GM18951 (cell line): ENCODE data around the gene MAZ.
"Not testable (repeated sequence)": the region's sequence is repeated elsewhere in the genome, so short reads cannot be mapped to it uniquely, and the experiment has no call there.

ENCODE experiments used
- POLR2A ChIP-seq: IDR thresholded peaks from 4 replicates; pipeline ENCODE4 v1.6.1; 2011; ENCODE audit warnings: mild to moderate bottlenecking; ENCODE audit not compliant: insufficient read length, insufficient read depth; ENCODE audit errors: extremely low read depth
- in situ Hi-C: fragments of 300-500 bp; cut with MboI; formaldehyde crosslinking; loops from one replicate; pipeline ENCODE4 v1.12.0; 2022; ENCODE audit warnings: low sequenced_read_pairs, mixed read lengths, inconsistent platforms; ENCODE audit not compliant: unreplicated experiment

The MAZ gene

DNA sequence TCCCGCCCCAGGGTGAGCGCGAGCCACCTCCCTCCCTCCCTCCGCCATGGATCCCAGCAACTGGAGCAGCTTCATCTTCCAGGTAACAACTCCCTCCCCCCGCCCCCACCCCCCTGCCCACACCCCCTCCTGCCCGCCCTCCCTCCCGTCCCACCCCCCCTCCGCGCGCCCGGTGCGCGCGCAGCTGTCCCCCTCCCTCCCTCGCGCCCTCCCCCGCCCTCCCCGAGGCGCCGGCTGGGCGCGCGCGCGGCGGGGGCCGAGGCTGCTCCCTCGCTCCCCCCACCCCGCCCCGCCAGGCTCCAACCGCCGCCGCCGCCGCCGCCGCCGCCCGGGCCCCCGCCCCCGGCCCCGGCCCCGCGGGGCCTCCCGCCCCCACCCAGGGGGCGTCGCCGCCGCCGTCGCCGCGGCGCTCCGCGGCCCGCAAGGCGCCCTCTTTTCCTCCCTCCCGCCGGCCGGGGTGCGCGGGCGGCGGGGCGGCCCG lies at the start of gene MAZ:
Gene MAZ (plus strand): TSS at position 431 of the 481 bp plus-strand sequence. CDS start 173 bp downstream, outside the sequence.
- TF ChIP-seq POLR2A = no peak
- in situ Hi-C loops = no loop called here

DNA sequence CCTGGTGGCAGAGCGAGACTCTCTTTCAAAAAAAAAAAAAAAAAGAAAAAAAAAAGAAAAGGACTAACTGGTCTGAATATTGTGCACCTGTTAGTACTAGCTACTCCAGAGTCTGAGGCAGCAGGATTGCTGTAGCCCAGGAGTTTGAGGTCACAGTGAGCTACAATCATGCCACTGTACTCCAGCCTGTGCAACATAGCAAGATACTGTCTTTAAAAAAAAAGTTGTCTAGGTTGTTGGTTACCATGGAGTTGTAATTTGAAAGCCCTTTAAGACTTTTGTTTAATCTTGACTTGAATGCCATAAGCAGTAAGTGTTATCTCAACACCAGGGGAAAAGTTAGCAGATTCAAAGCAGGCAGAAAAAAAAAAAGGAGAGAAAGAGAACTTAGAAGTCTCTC lies 49.7 kb upstream of the MAZ start:
- TF ChIP-seq POLR2A = no peak
- in situ Hi-C loops = no loop called here

DNA sequence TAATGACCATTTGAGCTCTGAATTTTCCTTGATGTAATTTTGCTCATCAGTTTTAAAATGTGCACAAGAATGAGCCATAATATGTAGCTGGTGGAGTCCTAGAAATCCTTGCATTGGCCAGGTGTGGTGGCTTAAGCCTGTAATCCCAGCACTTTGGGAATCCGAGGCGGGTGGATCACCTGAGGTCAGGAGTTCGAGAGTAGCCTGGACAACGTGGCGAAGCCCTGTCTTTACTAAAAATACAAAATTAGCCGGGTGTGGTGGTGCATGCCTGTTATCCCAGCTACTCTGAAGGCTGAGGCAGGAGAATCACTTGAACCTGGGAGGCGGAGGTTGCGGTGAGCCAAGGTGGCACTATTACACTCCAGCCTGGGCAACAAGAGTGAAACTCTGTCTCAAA lies 49.2 kb upstream of the MAZ start:
- in situ Hi-C loops = not testable (repeated sequence)

DNA sequence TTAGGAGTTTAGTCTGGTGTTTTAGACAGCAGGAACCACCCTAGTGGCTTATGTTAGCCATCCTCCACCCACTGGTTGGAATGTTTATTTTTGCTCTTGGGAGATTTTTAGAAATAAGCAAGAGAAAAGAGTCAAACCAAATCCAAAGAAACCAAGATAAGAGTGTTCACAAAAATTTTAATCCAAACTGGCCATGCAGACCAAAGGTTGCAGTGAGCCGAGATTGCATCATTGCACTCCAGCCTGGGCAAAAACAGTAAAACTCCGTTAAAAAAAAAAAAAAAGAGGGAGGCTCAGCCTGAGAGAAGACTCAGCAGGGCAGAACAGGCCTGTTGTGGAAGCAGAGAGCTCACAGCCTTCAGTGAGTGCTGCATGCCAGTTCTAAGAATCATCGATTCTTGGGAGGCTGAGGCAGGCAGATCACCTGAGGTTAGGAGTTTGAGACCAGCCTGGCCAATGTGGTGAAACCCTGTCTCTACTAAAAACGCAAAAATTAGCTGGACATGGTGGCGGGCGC lies 48.3 kb upstream of the MAZ start:
- no peak for TF ChIP-seq POLR2A

DNA sequence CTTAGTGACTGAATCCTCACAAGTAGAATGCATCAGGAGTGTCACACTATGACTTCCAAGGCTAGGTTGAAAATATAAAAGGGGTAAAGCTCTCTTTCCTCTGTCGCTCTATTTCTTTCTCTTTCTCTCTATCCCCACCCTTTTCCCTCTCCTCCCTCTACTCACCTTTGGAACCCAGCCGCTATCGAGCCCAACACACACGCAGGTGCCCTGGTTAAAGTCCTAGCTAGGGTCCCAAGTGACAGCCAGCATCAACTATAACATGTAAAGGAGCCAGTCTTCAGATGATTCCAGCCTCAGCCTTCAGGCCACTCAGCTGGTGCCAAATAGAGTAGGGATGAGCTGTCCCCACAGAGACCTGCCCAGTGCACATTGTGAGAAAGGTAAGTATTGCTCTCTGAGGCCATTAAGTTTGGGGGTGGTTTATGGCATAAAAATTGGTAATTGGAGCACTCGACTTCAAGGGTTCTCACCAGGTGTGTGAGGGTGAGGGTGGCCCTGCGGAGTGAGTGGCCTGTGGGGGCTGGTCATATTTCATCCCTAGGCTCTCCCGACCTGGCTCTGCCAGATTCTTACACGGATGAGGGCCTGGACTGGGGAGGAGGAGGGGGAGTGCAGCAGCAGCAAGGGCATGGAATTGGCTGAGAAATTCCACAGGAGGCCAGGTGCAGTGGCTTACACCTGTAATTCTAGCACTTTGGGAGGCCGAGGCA lies 45.6 kb upstream of the MAZ start:
- in situ Hi-C loops = no loop called here
- no peak for TF ChIP-seq POLR2A

More for the DNA sequence above, 48.3 kb upstream of the MAZ start:
- in situ Hi-C loops = no loop called here

DNA sequence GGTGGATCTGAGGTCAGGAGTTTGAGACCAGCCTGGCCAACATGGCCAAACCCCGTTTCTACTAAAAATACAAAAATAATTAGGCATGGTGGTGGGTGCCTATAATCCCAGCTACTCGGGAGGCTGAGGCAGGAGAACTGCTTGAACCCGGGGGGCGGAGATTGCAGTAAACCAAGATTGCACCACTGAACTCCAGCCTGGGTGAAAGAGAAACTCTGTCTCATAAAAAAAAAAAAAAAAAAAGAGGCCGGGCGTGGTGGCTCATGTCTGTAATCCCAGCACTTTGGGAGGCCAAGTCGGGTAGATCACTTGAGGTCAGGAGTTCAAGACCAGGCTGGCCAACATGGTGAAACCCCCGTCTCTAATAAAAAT lies 45.1 kb upstream of the MAZ start:
- in situ Hi-C loops = not testable (repeated sequence)

DNA sequence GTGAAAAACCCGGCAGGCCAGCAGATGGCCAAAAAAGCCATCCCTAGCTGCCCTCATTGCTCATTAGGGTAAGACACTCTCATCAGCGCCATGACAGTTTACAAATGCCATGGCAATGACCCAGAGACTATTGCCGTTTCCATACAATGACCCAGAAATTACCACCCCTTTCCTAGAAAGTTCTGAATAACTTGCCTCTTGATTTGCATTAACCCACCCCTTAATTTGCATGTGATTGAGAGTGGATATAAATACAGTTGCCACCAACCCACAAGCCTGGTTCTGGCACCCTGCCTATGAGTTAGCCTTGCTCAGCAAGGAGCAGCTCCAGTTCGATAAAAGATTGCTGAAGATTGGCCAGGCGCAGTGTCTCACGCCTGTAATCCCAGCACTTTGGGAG lies 44.4 kb upstream of the MAZ start:
- TF ChIP-seq POLR2A = no peak
- in situ Hi-C loops = no loop called here

DNA sequence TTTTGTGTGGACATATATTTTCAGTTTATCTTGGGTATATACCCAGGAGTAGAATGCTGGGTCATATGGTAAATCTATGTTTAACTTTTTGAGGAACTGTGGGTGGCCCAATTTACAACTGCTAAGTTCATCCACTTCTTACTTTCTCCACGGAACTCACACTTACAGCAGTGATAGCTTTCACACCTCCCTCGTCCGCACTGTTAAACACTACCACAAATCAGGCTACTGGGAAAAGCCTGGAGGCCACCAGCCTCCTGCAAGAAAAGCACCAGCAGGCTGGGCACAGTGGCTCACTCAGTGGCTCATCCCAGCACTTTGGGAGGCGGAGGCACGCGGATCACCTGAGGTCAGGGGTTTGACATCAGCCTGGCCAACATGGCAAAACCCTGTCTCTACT lies 43.0 kb upstream of the MAZ start:
- in situ Hi-C loops = no loop called here
- no peak for TF ChIP-seq POLR2A

DNA sequence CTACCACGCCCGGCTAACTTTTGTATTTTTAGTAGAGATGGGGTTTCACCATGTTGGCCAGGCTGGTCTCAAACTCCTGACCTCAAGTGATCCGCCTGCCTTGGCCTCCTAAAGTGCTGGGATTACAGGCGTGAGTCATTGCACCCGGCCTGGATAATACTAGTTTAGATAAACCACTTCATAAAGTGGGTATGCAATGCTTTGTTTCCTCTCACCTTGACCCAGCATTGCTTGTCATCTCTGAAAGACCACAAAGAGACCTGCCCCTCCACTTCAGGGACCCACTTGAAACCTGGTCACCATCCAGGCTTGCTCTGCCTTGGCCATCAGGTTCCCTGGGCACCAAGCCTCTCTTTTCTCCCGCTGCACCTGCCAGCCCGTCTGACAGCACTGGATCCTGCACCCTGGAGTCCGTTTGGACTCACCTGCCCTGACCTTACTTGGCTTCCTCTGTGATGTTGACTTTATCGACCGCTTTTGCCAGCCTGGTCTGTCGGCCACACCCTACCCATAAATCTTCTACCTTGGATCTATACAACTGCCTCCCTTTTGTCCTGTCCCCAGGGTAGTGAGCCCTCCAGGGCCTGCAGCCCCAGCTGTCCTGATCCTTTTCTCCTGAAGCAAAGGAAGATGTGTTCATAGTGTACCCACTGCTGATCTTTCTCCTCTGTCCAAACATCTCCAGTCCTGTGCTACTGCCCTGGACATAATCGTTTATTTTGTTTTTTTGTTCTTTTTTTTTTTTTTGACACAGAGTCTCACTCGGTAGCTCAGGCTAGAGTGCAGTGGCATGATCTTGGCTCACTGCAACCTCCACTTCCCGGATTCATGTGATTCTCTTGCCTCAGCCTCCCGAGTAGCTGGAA lies 40.9 kb upstream of the MAZ start:
- no peak for TF ChIP-seq POLR2A
- in situ Hi-C loops = no loop called here

DNA sequence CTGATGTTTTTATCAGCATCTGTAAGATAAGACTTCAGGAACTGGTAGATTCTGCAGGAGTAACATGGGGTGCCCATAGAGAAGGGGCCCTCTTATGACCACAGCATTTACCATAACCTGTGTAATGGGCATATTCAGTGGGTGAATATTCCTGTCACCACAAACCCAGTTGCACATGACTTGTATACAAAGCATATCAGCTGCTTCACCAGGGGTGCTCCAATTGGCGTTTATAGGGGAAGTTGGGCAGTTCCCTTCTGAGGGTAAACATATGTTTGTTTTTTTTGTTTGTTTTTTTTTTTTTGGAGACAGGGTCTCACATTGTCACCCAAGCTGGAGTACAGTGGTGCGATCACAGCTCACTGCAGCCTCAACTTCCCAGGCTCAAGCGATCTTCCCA lies 39.8 kb upstream of the MAZ start:
- in situ Hi-C loops = no loop called here
- TF ChIP-seq POLR2A = no peak

DNA sequence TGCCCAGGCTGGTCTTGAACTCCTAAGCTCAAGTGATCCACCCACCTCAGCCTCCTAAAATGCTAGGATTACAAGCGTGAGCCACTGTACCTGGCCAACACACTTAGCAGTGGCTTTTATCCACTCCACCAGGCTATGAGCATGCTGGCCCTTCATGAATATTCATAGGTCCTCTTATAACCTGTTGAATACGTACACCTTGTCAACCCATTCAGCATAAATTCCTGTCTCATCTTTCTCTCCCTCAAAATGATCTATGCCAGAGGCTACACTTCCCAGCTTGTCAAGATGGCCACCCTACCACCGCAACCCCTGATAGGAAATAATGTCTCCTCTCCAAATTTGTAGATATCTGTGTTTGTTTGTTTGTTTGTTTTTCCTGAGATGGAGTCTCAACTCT lies 39.3 kb upstream of the MAZ start:
- TF ChIP-seq POLR2A = no peak
- in situ Hi-C loops = no loop called here

DNA sequence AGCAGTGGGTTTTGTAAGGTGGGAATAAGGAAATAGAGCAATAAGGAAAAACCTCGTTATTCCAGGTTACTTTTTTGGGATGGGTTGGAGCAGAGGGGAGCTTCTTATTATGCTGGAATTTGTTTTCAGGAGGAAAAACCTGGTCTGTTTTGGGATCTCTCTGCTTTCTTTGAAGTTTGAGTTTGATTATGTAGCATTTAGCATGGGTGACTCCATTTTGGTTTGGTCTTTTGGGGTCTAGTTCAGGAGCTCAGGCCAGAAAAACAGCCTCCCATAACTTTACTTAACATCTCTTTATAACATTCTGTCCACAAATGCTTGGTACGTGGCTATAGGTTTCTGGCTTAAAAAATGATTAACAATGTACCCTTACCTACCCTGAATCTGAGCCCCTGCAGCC lies 36.8 kb upstream of the MAZ start:
- TF ChIP-seq POLR2A = no peak
- in situ Hi-C loops = no loop called here

DNA sequence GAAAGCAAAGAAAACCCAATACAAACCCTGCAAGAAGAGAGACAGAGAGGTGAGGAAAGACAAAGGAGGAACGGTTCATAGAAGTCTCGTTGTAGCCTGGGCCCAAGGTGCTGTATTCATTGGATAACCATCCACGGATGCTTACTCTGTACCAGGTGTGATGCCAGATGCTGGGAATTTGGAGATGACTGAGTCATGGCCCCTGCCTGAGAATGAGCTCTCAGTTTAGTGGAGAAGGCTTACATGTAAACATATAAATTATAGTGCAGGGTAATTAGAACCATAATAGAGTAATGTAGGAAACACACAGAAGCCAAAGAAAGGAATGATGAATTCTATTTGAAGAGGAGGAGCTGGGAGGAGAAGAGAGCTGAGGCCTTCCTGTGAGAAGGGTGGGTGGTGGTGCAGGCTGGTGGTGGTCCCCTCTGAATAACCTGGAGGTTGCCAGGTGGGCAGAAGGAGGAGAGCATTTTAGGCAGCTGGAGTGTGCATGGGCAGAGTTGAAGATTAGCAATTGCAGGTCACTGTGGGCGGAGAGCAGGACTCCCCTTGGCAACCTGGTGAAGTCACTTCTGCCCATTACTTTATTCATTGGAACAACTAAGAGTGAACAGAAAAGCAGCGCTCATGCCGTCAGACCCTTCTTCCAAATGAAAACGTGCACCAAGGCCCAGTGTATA lies 35.9 kb upstream of the MAZ start:
- no peak for TF ChIP-seq POLR2A
- in situ Hi-C loops = no loop called here

DNA sequence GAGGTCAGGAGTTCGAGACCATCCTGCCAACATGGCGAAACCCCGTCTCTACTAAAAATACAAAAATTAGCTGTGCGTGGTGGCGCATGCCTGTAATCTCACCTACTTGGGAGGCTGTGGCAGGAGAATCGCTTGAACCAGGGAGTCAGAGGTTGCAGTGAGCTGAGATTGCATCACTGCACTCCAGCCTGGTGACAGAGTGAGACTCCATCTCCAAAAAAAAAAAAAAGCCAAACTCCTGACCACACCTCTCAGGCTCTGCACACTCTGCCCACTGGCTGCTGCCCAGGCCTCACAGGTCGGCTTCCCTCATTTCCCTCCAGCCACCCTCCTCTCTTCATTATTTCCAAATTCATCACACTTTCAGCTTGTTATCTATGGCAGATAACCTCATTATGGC lies 34.0 kb upstream of the MAZ start:
- in situ Hi-C loops = not testable (repeated sequence)

DNA sequence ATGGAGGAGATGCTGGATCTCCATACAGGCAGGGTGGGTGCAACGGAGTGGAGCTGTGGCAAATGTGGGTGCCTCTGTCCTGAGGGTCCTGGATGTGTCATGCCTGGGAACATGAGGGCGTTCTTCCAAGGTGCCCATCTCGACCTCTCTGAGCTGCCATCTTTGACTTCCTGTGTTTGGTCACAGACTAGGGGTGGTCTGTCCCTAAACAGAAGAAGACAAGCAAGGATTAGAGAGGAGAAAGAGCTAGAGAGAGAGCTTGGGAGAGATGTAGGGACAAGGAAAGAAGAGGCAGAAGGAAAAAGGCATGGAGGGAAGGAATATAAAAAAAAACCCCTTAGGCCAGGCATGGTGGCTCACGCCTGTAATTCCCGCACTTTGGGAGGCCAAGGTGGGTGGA lies 31.6 kb upstream of the MAZ start:
- in situ Hi-C loops = no loop called here
- TF ChIP-seq POLR2A = no peak
